Activated B cell treated with CpG ODN at 0.5 μM for 24 hours (primary cell): ENCODE results near the gene CAMK1. TPM values are rescaled to one million over a fixed set of nuclear protein-coding genes. Genes with fewer than 3 reads are reported as not detected.
"Not testable (repeated sequence)": the region's sequence is repeated elsewhere in the genome, so short reads cannot be mapped to it uniquely, and the experiment has no call there.

ENCODE experiments used
- ATAC-seq: fragments of 200-7000 bp; cut with Tn5 transposase; one replicate; pipeline ENCODE4 v1.10.0; 2021; ENCODE audit warnings: low read depth, mild to moderate bottlenecking, moderate library complexity
- CTCF ChIA-PET: fragments of 350-600 bp; sonication (Branson Sonifier 250); formaldehyde crosslinking; loops from one replicate; lab custom pipeline; 2021; ENCODE audit warnings: antibody characterized with exemption; lab: Charles Lee
- POLR2A ChIA-PET: fragments of 350-600 bp; sonication (Branson Sonifier 250); formaldehyde crosslinking; loops from one replicate; lab custom pipeline; 2021; ENCODE audit warnings: antibody characterized with exemption; lab: Charles Lee
- DNase-seq: peaks from one replicate; pipeline ENCODE4 v3.0.0; 2022
- H3K27ac Mint-ChIP-seq: one replicate; pipeline ENCODE4 v1.8.0; 2020; ENCODE audit warnings: mixed read lengths
- H3K27me3 Mint-ChIP-seq: one replicate; pipeline ENCODE4 v1.8.0; 2021; ENCODE audit warnings: mixed read lengths
- H3K36me3 Mint-ChIP-seq: one replicate; pipeline ENCODE4 v1.8.0; 2021; ENCODE audit warnings: low read depth, mixed read lengths
- H3K4me1 Mint-ChIP-seq: one replicate; pipeline ENCODE4 v1.8.0; 2021; ENCODE audit warnings: mixed read lengths
- H3K4me3 Mint-ChIP-seq: one replicate; pipeline ENCODE4 v1.8.0; 2020; ENCODE audit warnings: mild to moderate bottlenecking, mixed read lengths
- H3K9me3 Mint-ChIP-seq: one replicate; pipeline ENCODE4 v1.8.0; 2020; ENCODE audit warnings: mixed read lengths
- intact Hi-C: fragments of 100-400 bp; cut with micrococcal nuclease; formaldehyde crosslinking; loops from one replicate; pipeline ENCODE4 v1.15.1; 2024
- total RNA-seq: library from RNA; stranded (reverse); gene quantifications from 2 replicates; pipeline ENCODE4 v1.2.3, GENCODE V29; 2022
- TF ChIP-seq, protein P1 (sequence below): fragments of 200-600 bp; IDR thresholded peaks from one replicate; pipeline ENCODE4 v1.8.0; 2022; ENCODE audit warnings: antibody characterized with exemption, mild to moderate bottlenecking

Gene CAMK1
- total RNA-seq, 1 donor from 2014 or later, result 1.7 TPM

DNA sequence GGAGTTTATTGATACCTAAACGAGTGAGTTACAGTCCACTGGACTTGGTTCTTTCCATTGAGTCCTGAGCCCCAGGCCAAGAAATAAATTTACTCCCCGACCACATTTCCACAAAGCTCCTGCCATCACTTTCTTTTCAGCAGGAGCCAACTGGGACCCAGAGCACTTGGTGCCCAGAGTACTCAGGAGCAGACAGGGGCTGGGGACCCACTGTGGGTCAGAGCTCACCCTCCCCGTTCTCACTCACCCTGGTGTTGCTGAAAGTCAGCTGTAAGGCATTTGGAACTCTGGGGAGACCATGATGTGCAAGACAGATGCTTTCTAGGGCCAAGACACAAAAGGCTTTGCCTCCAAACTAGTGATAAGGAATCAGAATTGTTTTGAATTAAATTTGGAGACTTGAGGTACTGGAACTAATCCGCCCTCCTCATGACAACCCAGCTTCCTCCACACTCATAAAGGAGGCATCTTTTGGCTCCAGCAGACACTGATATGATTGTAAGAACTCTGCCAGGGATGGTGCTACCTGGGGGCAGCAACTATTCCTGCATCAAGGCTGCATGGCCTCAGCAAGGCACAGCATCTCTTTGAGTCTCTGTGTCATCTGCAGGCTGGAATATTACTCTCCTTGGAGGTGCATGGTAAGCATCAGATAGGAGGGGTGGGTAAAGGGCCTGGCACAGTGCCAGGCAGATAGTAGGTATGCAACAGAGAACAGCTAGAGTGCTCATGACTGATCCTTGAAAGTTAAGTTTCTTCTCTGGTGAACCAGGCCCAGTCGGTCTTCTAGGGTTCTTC lies 7.3 kb upstream of the CAMK1 start:
- Mint-ChIP-seq H3K27ac (peak overlapping the region; percentile 30), H3K36me3 (peaks cover 1% of the 10 kb centered on the region), H3K27me3 (no peaks in the 10 kb centered on the region), H3K4me3 (no peak overlapping the region), H3K4me1 (peaks cover 48% of the 10 kb centered on the region), H3K9me3 (no peaks in the 10 kb centered on the region)
- ATAC-seq (no peak), DNase-seq (no peak)
- CTCF ChIA-PET, result interaction anchor here (0.7 kb wide), 1 partner anchor 49 kb away, joined by 3 read pairs; no protein-coding TSS in a partner anchor
- POLR2A ChIA-PET, result interaction anchor here (1.0 kb wide), 1 partner anchor 16 kb away, joined by 7 read pairs; the partner anchor contains the start of gene ARPC4
- TF ChIP-seq, protein P1, sequence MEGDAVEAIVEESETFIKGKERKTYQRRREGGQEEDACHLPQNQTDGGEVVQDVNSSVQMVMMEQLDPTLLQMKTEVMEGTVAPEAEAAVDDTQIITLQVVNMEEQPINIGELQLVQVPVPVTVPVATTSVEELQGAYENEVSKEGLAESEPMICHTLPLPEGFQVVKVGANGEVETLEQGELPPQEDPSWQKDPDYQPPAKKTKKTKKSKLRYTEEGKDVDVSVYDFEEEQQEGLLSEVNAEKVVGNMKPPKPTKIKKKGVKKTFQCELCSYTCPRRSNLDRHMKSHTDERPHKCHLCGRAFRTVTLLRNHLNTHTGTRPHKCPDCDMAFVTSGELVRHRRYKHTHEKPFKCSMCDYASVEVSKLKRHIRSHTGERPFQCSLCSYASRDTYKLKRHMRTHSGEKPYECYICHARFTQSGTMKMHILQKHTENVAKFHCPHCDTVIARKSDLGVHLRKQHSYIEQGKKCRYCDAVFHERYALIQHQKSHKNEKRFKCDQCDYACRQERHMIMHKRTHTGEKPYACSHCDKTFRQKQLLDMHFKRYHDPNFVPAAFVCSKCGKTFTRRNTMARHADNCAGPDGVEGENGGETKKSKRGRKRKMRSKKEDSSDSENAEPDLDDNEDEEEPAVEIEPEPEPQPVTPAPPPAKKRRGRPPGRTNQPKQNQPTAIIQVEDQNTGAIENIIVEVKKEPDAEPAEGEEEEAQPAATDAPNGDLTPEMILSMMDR, result no peak
- intact Hi-C loops, result no loop called here

GRCh38 chr3:9771007-9771406 lies 1.3 kb upstream of the CAMK1 start:
- POLR2A ChIA-PET, result interaction anchor here (0.8 to 3.4 kb wide), 3 partner anchors 10 to 23 kb away, joined by 6 to 16 read pairs (median 13); no protein-coding TSS in a partner anchor
- H3K4me3 Mint-ChIP-seq, H3K27ac Mint-ChIP-seq, ATAC-seq, DNase-seq, H3K36me3 Mint-ChIP-seq, H3K9me3 Mint-ChIP-seq, H3K27me3 Mint-ChIP-seq, intact Hi-C loops: not testable (repeated sequence)
- H3K4me1 Mint-ChIP-seq, result peaks cover 20% of the 10 kb centered on the region
- CTCF ChIA-PET, result interaction anchor here (1.1 kb wide), 1 partner anchor 11 kb away, joined by 3 read pairs; no protein-coding TSS in a partner anchor

- ATAC-seq, result no peak
- ChIA-PET CTCF (interaction anchor here (1.0 to 1.1 kb wide), 2 partner anchors 12 to 16 kb away, joined by 3 read pairs; no protein-coding TSS in a partner anchor), POLR2A (interaction anchor here (0.6 to 3.4 kb wide), 4 partner anchors 10 to 22 kb away, joined by 4 to 16 read pairs (median 9); partner anchors contain the start of gene ARPC4)
- no peaks in the 10 kb centered on the region for H3K36me3 Mint-ChIP-seq
- H3K4me1 Mint-ChIP-seq, result peaks cover 20% of the 10 kb centered on the region
- intact Hi-C loops, result no loop called here
- no peaks in the 10 kb centered on the region for H3K9me3 Mint-ChIP-seq
- H3K27me3 Mint-ChIP-seq, result peaks cover 6% of the 10 kb centered on the region
- H3K4me3 Mint-ChIP-seq, result peak overlapping the region; percentile 58
- no peak overlapping the region for H3K27ac Mint-ChIP-seq
- TF ChIP-seq, protein P1, result no peak
- no peak for DNase-seq
Measured at GRCh38 chr3:9770276-9770812, 597 bp upstream of the CAMK1 start.

- intact Hi-C loops, result loop anchor here (2.0 kb wide), 1 partner anchor 18 kb away; no protein-coding TSS in a partner anchor
- H3K27ac Mint-ChIP-seq, result no peak overlapping the region
- CTCF ChIA-PET, result interaction anchor here (1.6 kb wide), 1 partner anchor 15 kb away, joined by 3 read pairs; no protein-coding TSS in a partner anchor
Measured at GRCh38 chr3:9769012-9769411, 735 bp downstream of the CAMK1 start.

GRCh38 chr3:9768141-9768775 lies 1.5 kb downstream of the CAMK1 start:
- intact Hi-C loops, result loop anchor here (2.0 kb wide), 1 partner anchor 17 kb away; no protein-coding TSS in a partner anchor
- TF ChIP-seq, protein P1, result no peak
- ChIA-PET CTCF (interaction anchor here (1.6 kb wide), 1 partner anchor 14 kb away, joined by 3 read pairs; no protein-coding TSS in a partner anchor), POLR2A (interaction anchor here (1.2 to 1.3 kb wide), 2 partner anchors 27 to 40 kb away, joined by 3 read pairs; no protein-coding TSS in a partner anchor)
- Mint-ChIP-seq H3K36me3 (no peaks in the 10 kb centered on the region), H3K4me3 (no peak overlapping the region), H3K4me1 (peaks cover 20% of the 10 kb centered on the region), H3K27me3 (peaks cover 6% of the 10 kb centered on the region), H3K9me3 (no peaks in the 10 kb centered on the region), H3K27ac (no peak overlapping the region)
- no peak for DNase-seq
- no peak for ATAC-seq

More at GRCh38 chr3:9769012-9769411, 735 bp downstream of the CAMK1 start:
- Mint-ChIP-seq H3K36me3 (no peaks in the 10 kb centered on the region), H3K9me3 (no peaks in the 10 kb centered on the region), H3K4me1 (peaks cover 20% of the 10 kb centered on the region), H3K4me3 (peak overlapping the region; percentile 48), H3K27me3 (peaks cover 6% of the 10 kb centered on the region)
- DNase-seq (no peak), ATAC-seq (no peak)
- POLR2A ChIA-PET, result interaction anchor here (1.2 to 3.4 kb wide), 3 partner anchors 12 to 39 kb away, joined by 3 to 16 read pairs (median 3); no protein-coding TSS in a partner anchor
- TF ChIP-seq, protein P1, result no peak
